AML-193 (cell line): Measurements from ENCODE around the gene SSTR5.

Experiments used
- DNase-seq, 2 experiments: peaks; one replicate each; lab custom pipeline; 2025; lab: John Stamatoyannopoulos, UW

SSTR5 gene

GRCh38 chr16:1039762-1040161 lies 32.8 kb upstream of the SSTR5 start:
- DNase-seq = no peak

GRCh38 chr16:1040346-1040745 lies 32.2 kb upstream of the SSTR5 start:
- no peak for DNase-seq

GRCh38 chr16:1042049-1042744 lies 30.4 kb upstream of the SSTR5 start:
- no peak for DNase-seq

GRCh38 chr16:1042866-1043265 lies 29.7 kb upstream of the SSTR5 start:
- DNase-seq = no peak

GRCh38 chr16:1043881-1044451 lies 28.6 kb upstream of the SSTR5 start:
- no peak for DNase-seq

GRCh38 chr16:1044460-1045309 lies 27.9 kb upstream of the SSTR5 start:
- no peak for DNase-seq

- DNase-seq = no peak
These were observed 27.1 kb upstream of the SSTR5 start for GRCh38 chr16:1045310-1045992.

- DNase-seq = no peak
These were observed 26.3 kb upstream of the SSTR5 start for GRCh38 chr16:1045993-1046911.

GRCh38 chr16:1047123-1047522 lies 25.4 kb upstream of the SSTR5 start:
- DNase-seq = no peak

GRCh38 chr16:1047801-1048200 lies 24.7 kb upstream of the SSTR5 start:
- no peak for DNase-seq

GRCh38 chr16:1048442-1049112 lies 24.0 kb upstream of the SSTR5 start:
- DNase-seq = no peak

GRCh38 chr16:1049113-1049975 lies 23.2 kb upstream of the SSTR5 start:
- no peak for DNase-seq

GRCh38 chr16:1049976-1050247 lies 22.6 kb upstream of the SSTR5 start:
- DNase-seq = no peak

GRCh38 chr16:1050516-1050915 lies 22.0 kb upstream of the SSTR5 start:
- DNase-seq = no peak

GRCh38 chr16:1050921-1051320 lies 21.6 kb upstream of the SSTR5 start:
- no peak for DNase-seq

GRCh38 chr16:1051446-1051845 lies 21.1 kb upstream of the SSTR5 start:
- no peak for DNase-seq

- no peak for DNase-seq
These were observed 19.8 kb upstream of the SSTR5 start for GRCh38 chr16:1052721-1053120.

- DNase-seq = no peak
These were observed 19.4 kb upstream of the SSTR5 start for GRCh38 chr16:1053121-1053521.

- no peak for DNase-seq
These were observed 18.7 kb upstream of the SSTR5 start for GRCh38 chr16:1053700-1054368.
